Epithelial cell of proximal tubule (primary cell): ENCODE data around the gene LSM12. TPM values are rescaled to one million over a fixed set of nuclear protein-coding genes. Genes with fewer than 3 reads are reported as not detected.

Experiments used
- DNase-seq: peaks from one replicate; pipeline ENCODE4 v3.0.0-alpha.2; 2011; ENCODE audit warnings: low read depth
- H3K4me3 ChIP-seq: 2 replicates; pipeline ENCODE4 v1.5.1; 2011; ENCODE audit warnings: low read depth, mild to moderate bottlenecking, low read length
- total RNA-seq: library from RNA; depleted of rRNA; stranded (reverse); fragments of >200 nt; gene quantifications from 2 replicates; pipeline ENCODE4 v1.2.3, GENCODE V29; 2015
- TF ChIP-seq, protein P1 (sequence below): conservative IDR thresholded peaks from 2 replicates; pipeline ENCODE4 v1.5.1; 2012; ENCODE audit warnings: low read depth, mild to moderate bottlenecking, low read length

The LSM12 gene
- total RNA-seq, 1 donor from 2014 or later, result 58.5 TPM

DNA sequence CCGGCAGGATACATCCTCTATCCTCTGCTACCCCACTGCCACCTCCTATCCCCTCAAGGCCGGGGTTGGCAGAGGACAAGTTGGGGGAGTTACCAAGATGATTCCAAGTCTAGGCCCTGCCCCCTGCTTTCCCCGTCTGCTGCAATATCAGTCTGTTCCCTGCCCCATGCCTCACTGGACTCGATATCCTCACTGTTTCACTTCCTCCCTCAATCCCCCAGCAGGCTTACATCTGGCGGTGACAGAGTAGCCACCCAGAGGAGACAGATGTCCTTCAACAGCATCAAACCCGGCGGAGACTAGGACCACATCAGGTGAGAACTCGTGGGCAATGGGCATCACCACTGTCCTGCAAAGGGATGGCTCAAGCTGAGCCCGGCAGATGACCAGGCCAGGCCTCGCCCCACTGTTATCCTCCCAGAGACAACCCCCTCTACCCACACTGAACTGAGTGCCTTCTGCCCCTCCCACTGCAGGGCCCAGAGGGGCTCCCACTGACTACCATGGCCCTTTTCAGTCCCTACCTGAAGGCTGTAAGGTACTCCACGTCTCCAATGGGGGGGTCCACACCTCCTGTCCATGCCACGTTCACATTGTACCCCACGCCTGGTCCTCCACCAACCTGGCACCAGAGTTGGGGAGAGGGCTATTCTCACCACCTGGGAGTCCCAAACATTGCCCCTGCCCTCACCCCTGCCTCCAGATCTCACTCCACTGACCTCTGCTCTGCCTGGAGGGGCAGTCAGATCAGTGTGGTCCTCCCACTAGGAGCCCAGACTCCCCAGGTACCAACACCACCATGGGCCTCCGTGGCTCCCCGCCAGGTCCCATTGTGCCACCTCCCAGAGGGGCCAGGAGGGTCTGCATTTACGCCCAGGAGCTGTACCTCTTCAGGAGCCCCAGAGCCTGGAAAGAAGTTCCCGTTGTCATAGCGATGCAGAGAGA lies 13.7 kb upstream of the LSM12 start:
- no peak overlapping the region for H3K4me3 ChIP-seq
- TF ChIP-seq, protein P1, sequence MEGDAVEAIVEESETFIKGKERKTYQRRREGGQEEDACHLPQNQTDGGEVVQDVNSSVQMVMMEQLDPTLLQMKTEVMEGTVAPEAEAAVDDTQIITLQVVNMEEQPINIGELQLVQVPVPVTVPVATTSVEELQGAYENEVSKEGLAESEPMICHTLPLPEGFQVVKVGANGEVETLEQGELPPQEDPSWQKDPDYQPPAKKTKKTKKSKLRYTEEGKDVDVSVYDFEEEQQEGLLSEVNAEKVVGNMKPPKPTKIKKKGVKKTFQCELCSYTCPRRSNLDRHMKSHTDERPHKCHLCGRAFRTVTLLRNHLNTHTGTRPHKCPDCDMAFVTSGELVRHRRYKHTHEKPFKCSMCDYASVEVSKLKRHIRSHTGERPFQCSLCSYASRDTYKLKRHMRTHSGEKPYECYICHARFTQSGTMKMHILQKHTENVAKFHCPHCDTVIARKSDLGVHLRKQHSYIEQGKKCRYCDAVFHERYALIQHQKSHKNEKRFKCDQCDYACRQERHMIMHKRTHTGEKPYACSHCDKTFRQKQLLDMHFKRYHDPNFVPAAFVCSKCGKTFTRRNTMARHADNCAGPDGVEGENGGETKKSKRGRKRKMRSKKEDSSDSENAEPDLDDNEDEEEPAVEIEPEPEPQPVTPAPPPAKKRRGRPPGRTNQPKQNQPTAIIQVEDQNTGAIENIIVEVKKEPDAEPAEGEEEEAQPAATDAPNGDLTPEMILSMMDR, result no peak
- no peak for DNase-seq

DNA sequence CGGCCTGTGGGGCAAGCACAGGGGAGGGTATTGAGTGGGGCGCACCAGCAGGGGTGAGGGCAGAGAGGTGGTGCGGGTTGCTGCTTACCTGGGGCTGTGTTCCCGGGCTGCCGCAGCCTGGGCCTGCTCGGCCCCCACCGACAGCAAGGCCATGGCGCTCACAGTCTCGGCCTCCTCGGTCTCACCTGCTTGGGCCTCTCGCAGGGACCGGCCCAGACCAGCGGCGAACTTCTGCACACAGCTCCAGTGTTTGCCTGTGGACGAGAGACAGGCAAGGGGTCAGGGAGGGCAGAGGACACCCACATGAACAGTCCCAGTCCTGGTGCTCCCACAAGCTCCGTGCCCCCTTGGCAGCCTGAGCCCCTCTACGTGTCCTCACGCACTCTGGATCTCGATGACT lies 11.9 kb upstream of the LSM12 start:
- TF ChIP-seq, protein P1, result no peak
- no peak for DNase-seq
- H3K4me3 ChIP-seq, result no peak overlapping the region

DNA sequence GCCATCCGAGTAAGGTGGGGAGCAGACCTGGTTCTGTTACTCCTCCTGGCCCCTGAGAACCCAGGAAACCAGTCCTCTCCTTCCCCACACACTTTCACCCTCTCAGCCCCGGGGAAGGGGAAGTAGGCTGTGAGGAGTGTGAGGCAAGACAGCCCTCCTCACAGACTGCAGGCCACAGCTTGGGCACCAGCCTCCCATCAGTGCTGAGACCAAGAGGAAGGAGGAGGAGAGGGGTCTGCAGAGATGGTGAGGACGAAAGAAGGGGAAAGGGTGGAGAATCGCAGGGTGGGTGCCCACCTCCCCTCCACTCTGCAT lies 11.1 kb upstream of the LSM12 start:
- H3K4me3 ChIP-seq, result no peak overlapping the region
- TF ChIP-seq, protein P1, result no peak
- no peak for DNase-seq

DNA sequence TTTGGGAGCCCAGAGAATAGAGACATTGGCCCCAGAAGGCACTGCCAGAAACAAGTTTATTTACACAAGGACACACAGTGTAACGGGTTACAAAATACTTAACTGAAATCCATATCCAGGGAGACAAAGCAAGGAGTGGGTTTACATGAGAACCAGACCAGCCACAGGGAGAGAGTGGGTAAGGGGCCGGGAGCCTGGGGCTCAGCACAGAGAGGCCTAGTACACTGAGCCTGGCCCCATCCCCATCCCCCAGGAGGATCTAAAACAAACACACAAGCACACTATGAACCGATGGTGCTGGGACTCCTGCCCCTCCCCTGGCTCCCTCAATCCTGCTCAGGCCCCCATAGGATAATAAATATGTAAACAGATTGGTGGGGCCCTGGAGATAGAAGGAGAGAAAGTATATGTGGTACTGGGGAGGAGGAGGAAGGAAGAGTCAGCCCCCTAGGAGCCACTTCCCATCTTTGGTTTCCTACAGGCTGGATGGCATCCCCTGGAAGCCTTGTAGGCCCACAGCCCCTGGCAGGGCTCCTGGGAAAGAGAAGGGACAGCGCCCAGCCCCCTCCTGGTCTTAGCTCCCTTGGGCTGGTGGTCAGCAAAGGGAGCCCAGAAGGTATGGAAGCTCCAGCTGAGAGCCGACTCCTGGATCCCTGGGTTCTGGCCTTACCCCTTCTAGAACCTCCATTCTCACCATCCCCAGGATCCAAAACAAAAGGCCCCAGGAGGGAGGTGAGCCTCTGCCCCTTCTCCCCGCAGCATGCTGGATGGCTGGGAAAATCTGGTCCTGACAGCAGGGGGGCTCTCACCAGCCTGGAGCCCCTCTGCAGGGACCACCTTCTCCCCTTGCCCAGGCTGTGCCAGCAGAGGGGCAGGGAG lies 10.5 kb upstream of the LSM12 start:
- DNase-seq, result no peak
- TF ChIP-seq, protein P1, result no peak
- no peak overlapping the region for H3K4me3 ChIP-seq

DNA sequence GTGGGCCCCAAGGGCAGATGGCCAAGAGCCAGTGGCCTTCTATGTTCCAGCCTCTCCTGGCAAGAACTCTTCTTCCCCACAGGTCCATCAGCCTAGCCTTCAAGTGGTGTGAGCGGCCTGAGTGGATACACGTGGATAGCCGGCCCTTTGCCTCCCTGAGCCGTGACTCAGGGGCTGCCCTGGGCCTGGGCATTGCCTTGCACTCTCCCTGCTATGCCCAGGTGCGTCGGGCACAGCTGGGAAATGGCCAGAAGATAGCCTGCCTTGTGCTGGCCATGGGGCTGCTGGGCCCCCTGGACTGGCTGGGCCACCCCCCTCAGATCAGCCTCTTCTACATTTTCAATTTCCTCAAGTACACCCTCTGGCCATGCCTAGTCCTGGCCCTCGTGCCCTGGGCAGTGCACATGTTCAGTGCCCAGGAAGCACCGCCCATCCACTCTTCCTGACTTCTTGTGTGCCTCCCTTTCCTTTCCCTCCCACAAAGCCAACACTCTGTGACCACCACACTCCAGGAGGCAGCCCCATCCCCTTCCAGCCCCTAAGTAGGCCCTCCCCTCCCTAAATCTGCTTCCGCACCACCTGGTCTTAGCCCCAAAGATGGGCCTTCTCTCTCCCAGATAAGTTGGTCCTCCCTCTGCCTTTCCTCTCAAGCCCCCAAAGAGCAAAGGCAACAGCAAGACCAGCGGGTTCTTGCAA lies 9.3 kb upstream of the LSM12 start:
- TF ChIP-seq, protein P1, result no peak
- DNase-seq, result no peak
- H3K4me3 ChIP-seq, result no peak overlapping the region

DNA sequence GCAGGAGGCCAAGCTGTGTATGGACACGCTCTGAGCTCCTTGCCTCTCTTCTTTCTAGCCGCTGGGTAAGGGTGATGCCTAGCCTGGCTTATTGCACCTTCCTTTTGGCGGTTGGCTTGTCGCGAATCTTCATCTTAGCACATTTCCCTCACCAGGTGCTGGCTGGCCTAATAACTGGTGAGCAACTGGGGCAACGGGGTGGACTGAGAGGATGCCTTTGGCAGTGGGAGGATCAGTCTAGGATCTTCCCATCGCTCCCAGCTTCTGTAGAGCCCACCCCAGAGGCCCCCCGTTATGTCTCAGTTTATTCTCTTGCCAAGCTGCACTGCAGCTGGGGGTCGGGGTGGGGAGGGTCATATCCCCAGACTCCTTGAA lies 8.4 kb upstream of the LSM12 start:
- no peak overlapping the region for H3K4me3 ChIP-seq
- DNase-seq, result no peak
- TF ChIP-seq, protein P1, result no peak
